ELR (cell line): ENCODE measurements around the gene NUP88.

ENCODE experiments used
- DNase-seq: peaks from one replicate; pipeline ENCODE4 v3.0.0-alpha.2; 2015; ENCODE audit warnings: low read depth

NUP88 gene

GRCh38 chr17:5355421-5356129 lies 63.9 kb downstream of the NUP88 start:
- DNase-seq: no peak

- DNase-seq: no peak
Observed at GRCh38 chr17:5354886-5355415, 64.5 kb downstream of the NUP88 start.

- no peak for DNase-seq
Observed at GRCh38 chr17:5354310-5354709, 65.2 kb downstream of the NUP88 start.

GRCh38 chr17:5352681-5353289 lies 66.7 kb downstream of the NUP88 start:
- DNase-seq: no peak

GRCh38 chr17:5344914-5345313 lies 74.5 kb downstream of the NUP88 start:
- DNase-seq: no peak
